GM18502 (cell line): ENCODE results near the gene C5.
"Not testable (repeated sequence)": the region's sequence is repeated elsewhere in the genome, so short reads cannot be mapped to it uniquely, and the experiment has no call there.

Experiments used
- ATAC-seq: cut with Tn5 transposase; IDR thresholded peaks from one replicate; pipeline ENCODE4 v1.9.1; 2021; ENCODE audit warnings: mild to moderate bottlenecking; ENCODE audit not compliant: unreplicated experiment, poor library complexity

Gene C5

DNA sequence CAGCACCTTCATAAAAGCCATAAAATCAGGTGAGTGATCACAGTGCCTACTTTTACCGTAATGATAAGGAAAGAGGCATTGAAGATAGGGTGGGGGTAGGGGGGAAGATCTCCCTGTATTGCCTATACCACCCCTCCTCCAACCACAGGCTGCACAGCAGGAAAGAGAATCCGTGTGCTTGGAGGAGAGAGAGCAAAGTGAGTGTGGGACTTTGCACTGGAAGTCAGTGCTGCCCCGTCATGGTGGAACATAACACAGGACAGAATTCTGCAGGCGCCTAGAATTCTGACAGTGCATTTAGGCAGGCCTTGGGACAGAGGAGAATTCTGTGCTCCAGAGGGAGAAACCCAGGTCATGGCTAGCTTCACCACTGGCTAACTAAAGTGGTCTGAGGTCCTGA is 3.5 kb upstream of the C5 start:
- ATAC-seq, result no peak

DNA sequence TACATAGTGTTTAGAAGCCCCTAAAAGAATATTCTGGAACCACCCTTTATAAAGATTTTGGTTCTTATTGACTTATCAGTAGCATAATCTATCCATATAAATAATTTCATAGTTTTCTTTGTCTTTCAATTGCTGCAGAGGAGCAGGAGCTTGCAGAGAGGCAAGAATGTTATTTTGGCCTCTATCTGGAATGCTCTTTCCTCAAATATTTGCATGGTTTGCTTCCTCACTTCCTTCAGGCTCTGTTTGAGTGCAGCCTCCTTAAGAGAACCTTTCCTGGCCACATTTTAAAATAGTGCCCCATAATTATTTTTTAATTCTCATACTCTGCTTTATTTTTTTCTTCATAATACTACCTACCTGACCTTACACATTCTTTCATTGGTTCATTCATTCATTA is 1.5 kb downstream of the C5 start:
- no peak for ATAC-seq

DNA sequence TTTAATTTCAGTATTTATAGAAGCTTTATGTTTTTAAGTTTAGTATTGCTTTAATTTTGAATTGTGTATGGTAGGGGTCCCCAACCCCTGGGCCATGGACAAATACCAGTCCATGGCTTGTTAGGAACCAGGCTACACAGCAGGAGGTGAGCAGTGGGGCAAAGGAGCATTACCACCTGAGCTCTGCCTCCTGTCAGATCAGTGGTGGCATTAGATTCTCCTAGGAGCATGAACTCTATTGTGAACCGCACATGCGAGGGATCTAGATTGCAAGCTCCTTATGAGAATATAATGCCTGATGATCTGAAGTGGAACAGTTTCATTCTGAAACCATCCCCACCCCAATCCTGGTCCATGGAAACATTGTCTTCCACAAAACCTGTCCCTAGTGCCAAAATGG is 1.9 kb downstream of the C5 start:
- ATAC-seq, result no peak

DNA sequence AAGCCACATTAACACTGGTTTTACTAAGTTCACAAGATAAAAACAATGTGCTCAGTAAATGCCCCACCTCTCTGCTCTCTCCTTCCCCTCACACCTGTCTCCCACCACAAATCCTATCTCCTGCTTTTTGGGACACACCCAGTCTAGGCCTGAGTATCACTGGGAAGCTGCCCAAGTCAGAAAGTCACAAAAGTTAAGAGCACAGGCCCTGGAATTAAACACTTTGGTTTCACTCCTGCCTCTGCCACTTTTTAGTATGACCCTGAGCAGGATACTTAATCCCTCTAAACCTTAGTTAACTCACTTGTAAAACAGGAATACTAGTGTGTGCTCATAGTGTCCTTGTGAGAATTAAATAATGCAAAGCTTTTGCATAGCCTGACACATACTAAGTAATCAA is 11.3 kb downstream of the C5 start:
- no peak for ATAC-seq

DNA sequence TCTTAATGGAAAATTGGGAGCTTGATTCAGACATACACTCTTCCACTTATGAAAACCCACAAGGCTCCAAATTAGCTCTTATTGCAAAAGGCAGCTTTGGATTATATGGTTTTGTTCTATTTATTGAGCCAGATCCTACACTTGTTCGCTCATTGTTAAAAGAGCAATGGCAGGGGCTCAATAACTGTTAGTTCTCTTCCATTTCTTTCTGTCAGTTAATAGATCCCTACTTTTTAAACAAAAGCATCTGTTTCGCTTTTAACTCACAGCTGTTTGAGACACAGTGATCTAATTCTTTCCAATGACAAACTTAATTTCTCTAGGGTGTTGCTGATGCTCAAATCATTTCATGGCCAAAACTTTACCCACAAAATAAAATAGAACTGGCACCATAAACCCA is 11.7 kb downstream of the C5 start:
- ATAC-seq, result no peak

DNA sequence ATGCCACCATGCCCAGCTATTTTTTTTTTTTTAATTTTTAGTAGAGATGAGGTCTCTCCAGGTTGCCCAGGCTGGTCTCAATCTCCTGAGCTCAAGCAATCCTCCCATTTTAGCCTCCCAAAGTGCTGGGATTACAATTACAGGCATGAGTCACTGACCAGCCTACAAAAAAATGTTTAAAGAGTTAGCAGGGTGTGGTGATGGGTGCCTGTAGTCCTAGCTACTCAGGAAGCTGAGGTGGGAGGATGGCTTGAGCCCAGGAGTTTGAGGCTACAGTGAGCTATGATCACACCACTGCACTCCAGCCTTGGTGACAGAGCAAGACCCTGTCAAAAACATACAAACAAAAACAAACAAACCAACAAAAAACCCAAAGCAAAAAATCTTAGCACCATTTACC is 14.4 kb downstream of the C5 start:
- not testable (repeated sequence) for ATAC-seq

DNA sequence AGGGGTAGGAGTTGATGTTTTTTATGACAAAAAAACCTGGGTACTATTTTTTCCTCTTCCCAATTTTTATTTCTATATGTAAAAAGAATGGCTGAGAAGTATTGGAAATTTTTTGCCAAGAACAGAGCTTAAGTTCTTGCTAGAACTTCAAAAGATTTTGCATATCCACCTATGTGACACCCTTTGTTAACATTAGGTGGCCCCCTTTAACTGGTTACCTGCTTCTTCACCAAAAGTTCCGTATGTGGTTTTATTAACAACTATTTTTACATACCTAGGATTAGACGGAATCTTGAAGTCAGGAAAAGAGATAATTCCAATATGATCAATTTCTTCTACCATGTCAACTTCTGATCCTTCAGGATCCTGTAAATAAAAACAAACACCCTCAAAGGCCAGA is 15.5 kb downstream of the C5 start:
- ATAC-seq, result no peak

DNA sequence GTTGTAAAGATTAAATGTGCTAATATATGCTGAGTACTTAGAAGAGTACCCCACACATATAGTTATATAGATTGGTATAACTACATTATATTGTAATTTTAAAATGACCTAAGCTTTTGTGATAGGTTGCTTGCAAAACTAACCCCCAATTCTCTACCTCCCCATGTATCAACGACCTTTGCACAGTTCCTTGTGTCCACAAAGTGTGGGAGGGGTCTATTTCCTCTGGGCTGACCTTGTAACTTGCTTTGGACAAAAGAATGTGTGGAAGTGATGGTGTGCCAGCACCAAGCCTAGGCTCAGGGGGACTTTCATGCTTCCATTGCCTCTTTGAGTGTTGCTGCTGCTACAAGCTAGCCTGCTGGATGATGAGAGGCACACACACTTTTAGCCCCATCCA is 20.6 kb downstream of the C5 start:
- ATAC-seq, result no peak

DNA sequence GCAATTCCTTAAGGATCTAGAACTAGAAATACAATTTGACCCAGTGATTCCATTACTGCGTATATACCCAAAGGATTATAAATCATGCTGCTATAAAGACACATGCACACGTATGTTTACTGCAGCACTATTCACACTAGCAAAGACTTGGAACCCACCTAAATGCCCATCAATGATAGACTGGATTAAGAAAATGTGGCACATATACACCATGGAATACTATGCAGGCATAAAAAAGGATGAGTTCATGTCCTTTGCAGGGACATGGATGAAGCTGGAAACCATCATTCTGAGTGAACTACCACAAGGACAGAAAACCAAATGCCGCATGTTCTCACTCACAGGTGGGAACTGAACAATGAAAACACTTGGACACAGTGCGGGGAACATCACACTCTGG is 21.8 kb downstream of the C5 start:
- not testable (repeated sequence) for ATAC-seq

DNA sequence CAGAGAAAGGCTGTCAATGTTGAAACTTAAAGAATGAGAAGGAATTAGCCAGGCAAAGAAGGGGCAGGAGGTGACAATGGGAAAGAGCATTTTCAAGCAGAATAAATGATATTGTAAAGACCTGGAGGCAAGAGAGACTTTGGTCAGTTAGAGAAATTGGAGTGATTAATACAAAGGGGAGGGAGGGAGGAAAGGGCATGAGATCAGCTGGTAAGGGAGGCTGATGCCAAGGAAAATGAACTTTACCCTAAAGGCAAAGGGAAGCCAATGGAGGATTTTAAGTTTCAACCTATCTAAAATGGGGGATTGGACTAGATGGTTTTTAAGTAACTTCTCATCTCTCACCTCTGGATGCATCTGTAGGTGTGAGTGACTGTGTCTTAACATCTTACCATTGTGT is 23.3 kb downstream of the C5 start:
- no peak for ATAC-seq

DNA sequence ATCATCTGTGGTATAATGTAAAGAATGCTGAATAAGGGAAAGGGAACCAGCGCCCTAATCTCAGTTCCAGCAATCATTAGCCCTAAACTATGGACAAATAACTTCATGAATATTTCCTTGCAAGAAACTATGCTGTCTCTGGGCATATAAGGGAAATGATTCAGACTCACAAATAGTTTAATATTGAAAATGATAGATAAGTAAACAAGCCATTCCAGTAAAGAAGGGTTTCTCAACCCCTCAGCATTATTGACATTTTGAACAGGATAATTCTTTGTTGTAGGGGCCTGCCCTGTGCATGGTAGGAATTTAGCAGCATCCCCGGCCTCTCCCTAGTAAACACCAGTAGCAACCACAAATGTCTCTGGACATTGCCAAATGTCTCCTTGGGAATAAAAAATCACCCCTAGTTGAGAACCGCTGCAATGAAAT is 23.8 kb downstream of the C5 start:
- ATAC-seq, result no peak

DNA sequence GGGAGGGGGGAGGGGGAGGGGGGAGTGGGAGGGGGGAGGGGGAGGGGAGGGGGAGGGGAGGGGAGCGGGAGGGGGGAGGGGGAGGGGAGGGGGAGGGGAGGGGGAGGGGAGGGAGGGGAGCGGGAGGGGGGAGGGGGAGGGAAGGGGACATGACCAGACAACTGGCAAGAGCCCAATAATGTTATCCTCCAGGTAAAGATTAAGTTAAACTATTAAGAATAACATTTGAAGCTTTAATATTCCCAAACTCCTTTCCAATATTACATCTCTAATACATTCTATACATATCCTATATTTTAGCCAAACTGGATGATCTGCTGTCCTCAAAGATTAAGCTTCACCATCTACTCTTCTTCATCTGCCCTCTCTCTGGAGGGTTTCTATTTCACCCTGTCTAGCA is 25.8 kb downstream of the C5 start:
- no peak for ATAC-seq

DNA sequence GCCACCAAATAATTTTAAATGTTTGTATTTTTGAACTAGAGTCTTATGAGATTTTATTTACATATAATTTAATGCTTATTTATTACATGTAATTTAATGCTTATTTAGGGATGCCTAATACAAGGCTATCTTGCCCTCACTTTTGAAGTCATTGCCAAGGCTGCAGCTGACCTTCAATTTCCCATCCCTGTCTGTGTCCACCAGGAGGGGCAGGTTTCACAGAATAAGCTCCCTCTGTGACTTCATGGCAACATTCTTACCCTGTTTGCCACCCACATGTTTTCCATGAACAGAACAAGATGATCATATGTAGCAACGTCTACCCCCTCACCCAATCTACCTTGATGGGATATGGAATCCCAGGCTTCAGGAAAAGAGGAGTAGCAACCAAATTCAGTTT is 27.0 kb downstream of the C5 start:
- no peak for ATAC-seq

DNA sequence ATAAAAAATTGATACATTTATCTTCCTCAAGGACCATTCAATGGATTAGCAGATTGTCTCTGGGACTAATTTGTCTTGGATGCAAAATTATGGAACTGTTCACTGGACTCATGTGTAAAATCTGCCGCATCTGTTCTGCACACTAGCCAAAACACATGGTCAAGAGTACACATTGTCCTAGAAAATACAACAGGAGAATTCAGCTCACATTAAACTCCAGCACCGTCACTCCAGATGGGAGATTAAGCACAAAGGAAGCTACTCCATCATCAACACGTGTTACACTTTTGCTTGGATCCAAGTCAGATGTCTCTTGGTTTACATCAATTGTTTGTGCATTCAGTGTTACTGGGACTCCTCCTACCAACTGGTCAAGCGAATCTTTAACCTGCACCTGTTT is 28.8 kb downstream of the C5 start:
- ATAC-seq, result no peak

DNA sequence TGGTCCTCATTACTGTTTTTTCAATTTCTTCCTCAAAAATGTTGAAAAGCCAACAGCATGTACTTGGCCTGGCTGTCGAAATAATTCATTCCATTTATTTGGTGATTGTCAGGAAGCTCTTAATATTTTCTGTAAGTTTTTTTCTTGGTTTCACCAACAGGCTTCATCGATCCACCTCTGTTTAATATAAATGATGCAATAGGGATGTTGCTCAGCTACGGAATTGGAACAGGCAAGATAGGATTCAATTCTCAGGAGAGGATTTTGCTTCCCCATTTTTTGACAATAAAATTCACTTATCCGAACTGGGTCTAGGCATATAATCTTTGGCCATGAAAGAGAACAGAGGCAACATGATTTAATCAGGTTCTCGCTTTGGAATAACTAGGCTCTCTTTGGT is 30.8 kb downstream of the C5 start:
- no peak for ATAC-seq

DNA sequence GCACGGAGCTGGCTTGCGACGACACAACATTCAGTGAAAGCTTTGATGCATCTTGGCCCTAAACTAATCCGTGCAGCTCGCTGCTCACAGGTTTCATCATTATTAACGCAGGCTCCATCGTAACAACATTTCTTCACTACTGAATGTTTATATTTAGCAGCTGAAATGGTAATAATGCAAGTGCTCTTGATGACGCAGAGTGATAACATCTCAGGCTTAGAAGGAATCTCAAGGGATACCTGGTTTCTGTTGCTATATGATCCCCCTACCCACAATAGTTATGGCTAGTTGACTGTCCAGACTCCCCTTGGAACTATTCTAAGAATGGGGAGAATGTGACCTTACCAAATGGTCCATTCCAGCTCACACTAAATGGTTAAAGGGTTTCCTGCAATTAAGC is 36.2 kb downstream of the C5 start:
- no peak for ATAC-seq

DNA sequence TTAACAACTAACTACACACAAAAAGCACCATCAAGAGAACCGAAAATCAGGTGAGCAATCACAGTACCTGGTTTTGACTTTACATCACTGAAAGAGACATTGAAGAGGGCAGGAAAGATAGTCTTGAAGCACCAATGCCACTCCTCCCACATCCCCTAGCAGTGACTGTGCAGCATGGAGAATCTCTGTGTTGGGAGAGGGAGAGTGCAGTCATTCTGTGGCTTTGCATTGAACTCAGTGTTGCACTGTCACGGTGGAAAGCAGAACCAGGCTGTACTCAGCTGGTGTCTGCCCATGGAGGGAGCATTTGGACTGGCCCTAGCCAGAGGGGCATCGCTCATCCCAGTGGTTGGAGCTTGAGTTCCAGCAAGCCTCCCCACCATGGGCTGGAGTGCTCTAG is 40.4 kb downstream of the C5 start:
- no peak for ATAC-seq

DNA sequence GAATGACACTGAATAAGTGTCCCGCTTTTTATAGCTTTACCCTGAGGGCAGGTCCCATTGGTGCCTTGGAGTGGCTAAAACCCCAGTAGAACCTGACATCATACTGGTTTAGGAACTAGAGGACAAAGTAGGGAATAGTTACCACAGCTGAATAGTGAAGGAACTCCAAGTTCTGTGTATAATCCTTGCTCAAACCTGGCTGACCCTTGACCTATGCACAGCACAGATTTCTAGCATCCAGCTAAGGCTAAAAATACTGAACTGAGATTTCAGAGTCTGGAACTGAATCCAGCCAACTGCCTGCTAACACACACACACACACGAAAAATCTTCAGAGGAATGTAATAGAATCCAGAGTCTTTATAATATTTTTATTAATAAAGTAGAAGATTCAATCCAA is 50.8 kb downstream of the C5 start:
- no peak for ATAC-seq

DNA sequence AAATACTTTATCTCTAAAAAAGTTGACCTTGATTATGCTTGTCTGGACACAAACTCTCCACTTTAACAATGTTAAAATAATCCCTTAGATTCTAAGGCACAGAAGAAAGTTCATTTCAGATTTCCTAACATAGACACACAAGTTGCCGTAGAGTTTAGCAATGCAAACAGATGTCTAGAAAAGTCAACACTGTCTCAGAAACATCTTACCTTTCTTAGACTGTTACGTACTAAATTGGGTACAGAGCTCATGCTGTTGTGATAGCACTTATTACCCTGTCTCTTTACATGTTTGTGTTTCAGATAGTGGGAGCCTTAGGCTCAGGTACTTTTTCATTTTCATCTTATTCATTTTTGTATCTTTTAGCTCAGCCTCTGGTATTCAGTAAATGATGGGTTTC is 52.0 kb downstream of the C5 start:
- ATAC-seq, result no peak

DNA sequence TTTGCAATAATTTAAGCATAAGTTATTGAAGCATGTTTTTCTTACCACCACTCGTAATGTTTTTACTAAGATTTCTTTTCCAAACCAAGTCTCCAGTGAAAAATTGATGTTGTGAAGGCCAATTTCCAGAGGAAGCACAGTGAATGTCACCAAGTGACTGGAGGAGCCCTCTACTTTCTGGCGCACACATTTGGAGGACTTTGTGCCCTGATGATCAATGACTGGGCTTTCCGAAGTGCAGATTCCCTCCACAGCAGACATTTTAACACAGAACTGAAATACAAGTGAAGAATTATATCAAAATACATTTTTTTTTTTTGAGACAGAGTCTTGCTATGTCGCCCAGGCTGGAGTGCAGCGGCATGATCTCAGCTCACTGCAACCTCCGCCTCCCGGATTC is 52.6 kb downstream of the C5 start:
- no peak for ATAC-seq

DNA sequence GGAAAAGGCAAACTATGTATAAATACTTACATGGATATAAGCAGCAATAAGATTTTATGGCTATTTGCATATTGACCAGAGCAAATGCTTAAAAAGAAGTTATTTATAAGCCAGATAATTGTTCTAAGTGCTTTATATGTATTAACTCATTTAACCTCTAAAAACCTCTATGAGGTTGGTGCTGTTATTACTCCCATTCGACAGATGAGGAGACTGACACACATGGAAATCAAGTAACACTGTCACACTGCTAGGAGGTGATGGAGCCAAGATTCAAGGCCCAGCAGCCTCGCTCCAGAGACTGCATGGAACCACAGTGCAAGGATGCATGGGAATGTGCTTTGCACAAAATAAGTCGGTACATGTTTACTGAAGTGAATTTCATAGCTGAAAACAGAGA is 53.7 kb downstream of the C5 start:
- ATAC-seq, result no peak

DNA sequence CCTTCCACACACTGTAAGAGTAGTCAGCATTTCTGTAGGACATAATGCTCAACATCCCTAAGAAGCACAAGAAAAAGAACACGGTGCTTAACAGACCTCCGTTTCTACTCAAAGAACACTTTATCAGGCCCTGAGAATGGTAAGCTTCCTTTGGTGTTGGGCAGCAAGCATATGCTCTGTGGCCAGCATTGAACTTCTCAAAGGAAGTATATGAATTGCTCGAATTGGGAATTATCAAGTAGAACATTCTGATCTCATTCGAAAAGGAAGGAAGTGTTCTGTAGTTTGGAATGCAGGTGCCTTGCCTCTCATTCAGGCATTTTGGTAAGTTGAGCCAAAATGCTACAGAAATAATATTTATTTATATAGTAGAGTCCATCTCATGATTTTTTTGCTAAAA is 61.0 kb downstream of the C5 start:
- no peak for ATAC-seq

DNA sequence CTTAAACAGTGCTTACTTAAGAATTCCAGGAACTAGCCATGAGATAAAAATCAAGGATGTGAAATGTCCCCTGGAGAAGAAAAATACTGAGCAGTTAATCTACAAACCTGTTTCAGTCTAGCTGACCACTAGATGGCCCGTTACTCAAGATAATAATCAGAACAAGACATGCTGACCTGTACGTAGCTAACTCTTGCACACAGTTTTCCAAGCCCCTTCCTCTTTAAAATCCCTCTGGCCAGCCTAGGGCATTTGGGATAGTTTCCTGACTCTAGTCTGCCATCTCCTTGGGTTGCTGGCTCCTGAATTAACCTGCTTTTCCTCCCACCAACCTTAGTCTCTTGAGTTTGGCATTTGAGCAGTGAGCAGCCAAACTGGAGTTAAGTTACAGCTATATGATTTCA is 64.3 kb downstream of the C5 start:
- ATAC-seq, result no peak
